Gastrocnemius medialis (tissue), 4 donors: Measurements from ENCODE around the gene KAZN. TPM values are rescaled to one million over a fixed set of nuclear protein-coding genes. Genes with fewer than 3 reads are reported as not detected.

ENCODE experiments used
- ATAC-seq, 2 donors: fragments of 150-250 bp; one replicate each; pipeline ENCODE4 v1.9.1; 2016
- DNase-seq, 2 donors: peaks; one replicate each; pipeline ENCODE4 v3.0.0-alpha.2; 2019
- H3K27ac ChIP-seq, 4 donors: fragments of 200-600 bp; sonication (generic); 1 replicate in 1 of 4; 2 replicates in 3 of 4; pipeline ENCODE4 v1.5.1; 2016 to 2018; ENCODE audit warnings: mild to moderate bottlenecking in 2 of 4, moderate library complexity in 1 of 4
- H3K27me3 ChIP-seq, 3 donors: fragments of 200-600 bp; sonication (generic) in 2 of 3; 1 replicate in 1 of 3; 2 replicates in 2 of 3; pipeline versions ENCODE4 v1.5.1 to v1.6.0; 2016 to 2019; ENCODE audit warnings: mild to moderate bottlenecking in 1 of 3, moderate library complexity in 1 of 3
- H3K36me3 ChIP-seq, 2 donors: fragments of 200-600 bp; sonication (generic) in 1 of 2; one replicate each; pipeline ENCODE4 v1.5.1; 2017 to 2018
- H3K4me1 ChIP-seq, 2 donors: fragments of 200-600 bp; sonication (generic) in 1 of 2; one replicate each; pipeline ENCODE4 v1.5.1; 2016 to 2017; ENCODE audit warnings: mild to moderate bottlenecking in 2 of 2
- H3K4me3 ChIP-seq, 4 donors: fragments of 200-600 bp; sonication (generic) in 3 of 4; 1 replicate in 1 of 4; 2 replicates in 3 of 4; pipeline ENCODE4 v1.5.1; 2016 to 2019; ENCODE audit warnings: mild to moderate bottlenecking in 2 of 4
- H3K9me3 ChIP-seq, 3 donors: fragments of 200-600 bp; sonication (generic) in 2 of 3; 1 replicate in 1 of 3; 2 replicates in 2 of 3; pipeline ENCODE4 v1.5.1; 2016 to 2019
- CTCF ChIP-seq, 5 experiments: fragments of 450-650 bp in 3 of 5; fragments of 200-600 bp in 2 of 5; sonication (generic) in 2 of 5; IDR thresholded peaks in 4 of 5; conservative IDR thresholded peaks in 1 of 5; 1 replicate in 4 of 5; 2 replicates in 1 of 5; pipeline ENCODE4 v1.5.1; 2016 to 2019; ENCODE audit warnings: antibody characterized with exemption in 5 of 5, mild to moderate bottlenecking in 3 of 5, moderate library complexity in 3 of 5
- POLR2A ChIP-seq, 2 donors: fragments of 450-650 bp; IDR thresholded peaks; one replicate each; pipeline ENCODE4 v1.6.1; 2017; ENCODE audit warnings: antibody characterized with exemption in 2 of 2, mild to moderate bottlenecking in 2 of 2, moderate library complexity in 2 of 2
- in situ Hi-C, 4 donors: fragments of 200-750 bp; cut with MboI; loops; one replicate each; pipeline versions ENCODE4 v1.15.0 to v1.8.0; 2017; ENCODE audit warnings: low sequenced_read_pairs in 4 of 4
- intact Hi-C: fragments of 100-400 bp; cut with DNase I; formaldehyde crosslinking; loops from one replicate; pipeline ENCODE4 v1.15.1; 2023; ENCODE audit warnings: low total_unique reads
- total RNA-seq, 4 donors: library from RNA; depleted of rRNA; stranded (reverse); fragments of >200 nt; gene quantifications; one replicate each; pipeline versions ENCODE4 v1.1.0 to v1.2.3, GENCODE V29; 2016

Gene KAZN
- total RNA-seq, 4 donors from 2014 or later, result 0.05 to 2.2 (median 1.00) TPM

GRCh38 chr1:14896381-14897079 is 298.0 kb downstream of the KAZN start:
- no peak for TF ChIP-seq POLR2A (IDR thresholded peaks at IDR 0.05)
- no peak for TF ChIP-seq CTCF (IDR thresholded peaks at IDR 0.05 in 4 of 5, conservative IDR thresholded peaks at IDR 0.05 in 1 of 5)
- Histone ChIP-seq H3K4me3 (no peak overlapping the region), H3K9me3 (no peaks in the 10 kb centered on the region), H3K36me3 (no peaks in the 10 kb centered on the region), H3K27ac (no peak overlapping the region), H3K27me3 (peaks cover 0 to 3% (median 0%) of the 10 kb centered on the region in 3 donors), H3K4me1 (no peaks in the 10 kb centered on the region)
- ATAC-seq (no peak), DNase-seq (no peak)
- in situ Hi-C loops (no loop called here), intact Hi-C loops (no loop called here)

- H3K36me3 ChIP-seq, result no peaks in the 10 kb centered on the region
- H3K4me3 ChIP-seq, result no peak overlapping the region
- H3K27ac ChIP-seq, result no peak overlapping the region
- no peaks in the 10 kb centered on the region for H3K4me1 ChIP-seq
- no peaks in the 10 kb centered on the region for H3K9me3 ChIP-seq
- peaks cover 0 to 3% (median 0%) of the 10 kb centered on the region in 3 donors for H3K27me3 ChIP-seq
- intact Hi-C loops (no loop called here), in situ Hi-C loops (no loop called here)
- no peak for DNase-seq
- no peak for ATAC-seq
- TF ChIP-seq POLR2A (IDR thresholded peaks at IDR 0.05), result no peak
- TF ChIP-seq CTCF (IDR thresholded peaks at IDR 0.05 in 4 of 5, conservative IDR thresholded peaks at IDR 0.05 in 1 of 5), result no peak
Measured at GRCh38 chr1:14897080-14897449, 298.6 kb downstream of the KAZN start.

GRCh38 chr1:14897547-14897946 is 299.1 kb downstream of the KAZN start:
- DNase-seq, result no peak
- in situ Hi-C loops (no loop called here), intact Hi-C loops (no loop called here)
- H3K27ac ChIP-seq, result no peak overlapping the region
- no peaks in the 10 kb centered on the region for H3K9me3 ChIP-seq
- H3K4me1 ChIP-seq, result no peaks in the 10 kb centered on the region
- ATAC-seq, result no peak
- H3K4me3 ChIP-seq, result no peak overlapping the region
- H3K27me3 ChIP-seq, result peaks cover 0 to 3% (median 0%) of the 10 kb centered on the region in 3 donors
- no peaks in the 10 kb centered on the region for H3K36me3 ChIP-seq
- TF ChIP-seq POLR2A (IDR thresholded peaks at IDR 0.05) (no peak), CTCF (IDR thresholded peaks at IDR 0.05 in 4 of 5, conservative IDR thresholded peaks at IDR 0.05 in 1 of 5) (no peak)

- H3K4me1 ChIP-seq, result no peaks in the 10 kb centered on the region
- no peaks in the 10 kb centered on the region for H3K36me3 ChIP-seq
- H3K9me3 ChIP-seq, result no peaks in the 10 kb centered on the region
- no peak overlapping the region for H3K27ac ChIP-seq
- intact Hi-C loops (no loop called here), in situ Hi-C loops (no loop called here)
- no peak overlapping the region for H3K4me3 ChIP-seq
- DNase-seq, result no peak
- TF ChIP-seq POLR2A (IDR thresholded peaks at IDR 0.05) (no peak), CTCF (IDR thresholded peaks at IDR 0.05 in 4 of 5, conservative IDR thresholded peaks at IDR 0.05 in 1 of 5) (no peak)
- peaks cover 0 to 3% (median 0%) of the 10 kb centered on the region in 3 donors for H3K27me3 ChIP-seq
- no peak for ATAC-seq
Measured at GRCh38 chr1:14897997-14898645, 299.6 kb downstream of the KAZN start.
